ENCODE data around the gene PIP5K1B.

DNA sequence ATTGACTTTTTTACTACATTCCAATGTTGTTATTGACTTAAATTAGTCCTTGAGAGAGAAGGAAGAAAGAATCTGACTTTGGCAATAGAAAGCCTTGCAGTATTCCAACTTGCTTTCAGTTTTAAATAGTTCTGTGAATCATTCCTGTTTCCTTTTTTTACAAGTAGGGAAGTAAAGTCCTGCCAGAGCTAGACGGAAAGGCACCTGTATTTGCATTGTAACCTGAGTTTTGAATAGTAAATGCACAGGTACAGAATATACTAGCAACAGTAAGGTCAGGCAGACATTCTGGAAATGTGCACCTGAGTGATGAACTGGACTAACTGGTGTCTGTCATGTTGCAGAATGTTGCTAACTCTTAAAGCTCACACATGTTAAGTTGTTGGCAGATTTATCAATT is 208.0 kb downstream of the PIP5K1B start:
- TF ChIP-seq SMC3 (IDR thresholded peaks at IDR 0.05; ENCODE audit: low read length) = no peak
- TF ChIP-seq CHD2 (IDR thresholded peaks at IDR 0.05; ENCODE audit: low read depth, low read length) = no peak
- TF ChIP-seq ZNF768 (CRISPR knock-in tag; IDR thresholded peaks at IDR 0.05) = no peak
- TF ChIP-seq TARDBP (CRISPR knock-in tag; IDR thresholded peaks at IDR 0.05) = no peak
- TF ChIP-seq, protein P1, sequence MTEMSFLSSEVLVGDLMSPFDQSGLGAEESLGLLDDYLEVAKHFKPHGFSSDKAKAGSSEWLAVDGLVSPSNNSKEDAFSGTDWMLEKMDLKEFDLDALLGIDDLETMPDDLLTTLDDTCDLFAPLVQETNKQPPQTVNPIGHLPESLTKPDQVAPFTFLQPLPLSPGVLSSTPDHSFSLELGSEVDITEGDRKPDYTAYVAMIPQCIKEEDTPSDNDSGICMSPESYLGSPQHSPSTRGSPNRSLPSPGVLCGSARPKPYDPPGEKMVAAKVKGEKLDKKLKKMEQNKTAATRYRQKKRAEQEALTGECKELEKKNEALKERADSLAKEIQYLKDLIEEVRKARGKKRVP (CRISPR knock-in tag; IDR thresholded peaks at IDR 0.05) = no peak
- TF ChIP-seq, protein P2, sequence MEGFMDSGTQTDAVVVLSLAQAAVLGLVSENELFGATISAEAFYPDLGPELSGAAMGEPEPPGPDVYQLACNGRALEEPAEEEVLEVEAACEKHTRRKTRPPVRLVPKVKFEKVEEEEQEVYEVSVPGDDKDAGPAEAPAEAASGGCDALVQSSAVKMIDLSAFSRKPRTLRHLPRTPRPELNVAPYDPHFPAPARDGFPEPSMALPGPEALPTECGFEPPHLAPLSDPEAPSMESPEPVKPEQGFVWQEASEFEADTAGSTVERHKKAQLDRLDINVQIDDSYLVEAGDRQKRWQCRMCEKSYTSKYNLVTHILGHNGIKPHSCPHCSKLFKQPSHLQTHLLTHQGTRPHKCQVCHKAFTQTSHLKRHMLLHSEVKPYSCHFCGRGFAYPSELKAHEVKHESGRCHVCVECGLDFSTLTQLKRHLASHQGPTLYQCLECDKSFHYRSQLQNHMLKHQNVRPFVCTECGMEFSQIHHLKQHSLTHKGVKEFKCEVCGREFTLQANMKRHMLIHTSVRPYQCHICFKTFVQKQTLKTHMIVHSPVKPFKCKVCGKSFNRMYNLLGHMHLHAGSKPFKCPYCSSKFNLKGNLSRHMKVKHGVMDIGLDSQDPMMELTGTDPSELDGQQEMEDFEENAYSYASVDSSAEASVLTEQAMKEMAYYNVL (CRISPR knock-in tag; IDR thresholded peaks at IDR 0.05; ENCODE audit: borderline replicate concordance) = no peak
- TF ChIP-seq HDAC2 (CRISPR knock-in tag; IDR thresholded peaks at IDR 0.05) = no peak
